ENCODE measurements around the gene RPL27. TPM values are rescaled to one million over a fixed set of nuclear protein-coding genes. Genes with fewer than 3 reads are reported as not detected.

Gene RPL27
- total RNA-seq, 1 experiment from 2014 or later: 3,033 TPM

GRCh38 chr17:43010667-43011308, 12.6 kb downstream of the RPL27 start:
- no peak for DNase-seq
- Histone ChIP-seq H3K4me1 (no peaks in the 10 kb centered on the region), H3K36me3 (no peaks in the 10 kb centered on the region), H3K9me3 (replicated peaks) (no peaks in the 10 kb centered on the region), H3K27ac (no peak overlapping the region), H3K27me3 (no peaks in the 10 kb centered on the region), H3K4me3 (no peak overlapping the region)

- no peaks in the 10 kb centered on the region for H3K36me3 ChIP-seq
- H3K27ac ChIP-seq: no peak overlapping the region
- no peaks in the 10 kb centered on the region for H3K4me1 ChIP-seq
- H3K9me3 ChIP-seq (replicated peaks): no peaks in the 10 kb centered on the region
- H3K4me3 ChIP-seq: no peak overlapping the region
- H3K27me3 ChIP-seq: no peaks in the 10 kb centered on the region
- no peak for DNase-seq
Measured at GRCh38 chr17:43011728-43012472, 13.7 kb downstream of the RPL27 start.

DNA sequence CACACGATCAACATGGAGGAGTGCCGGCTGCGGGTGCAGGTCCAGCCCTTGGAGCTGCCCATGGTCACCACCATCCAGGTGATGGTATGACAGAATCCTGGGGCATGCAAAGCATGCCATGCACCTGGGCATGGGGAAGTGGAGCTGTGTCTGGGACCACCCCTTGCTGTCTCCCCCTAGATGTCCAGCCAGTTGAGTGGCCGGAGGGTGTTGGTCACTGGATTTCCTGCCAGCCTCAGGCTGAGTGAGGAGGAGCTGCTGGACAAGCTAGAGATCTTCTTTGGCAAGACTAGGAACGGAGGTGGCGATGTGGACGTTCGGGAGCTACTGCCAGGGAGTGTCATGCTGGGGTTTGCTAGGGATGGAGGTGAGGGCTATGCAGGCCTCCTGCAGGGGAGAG, 15.1 kb downstream of the RPL27 start:
- Histone ChIP-seq H3K27me3 (no peaks in the 10 kb centered on the region), H3K4me1 (no peaks in the 10 kb centered on the region), H3K9me3 (replicated peaks) (no peaks in the 10 kb centered on the region), H3K4me3 (no peak overlapping the region), H3K27ac (no peak overlapping the region), H3K36me3 (no peaks in the 10 kb centered on the region)
- no peak for DNase-seq

DNA sequence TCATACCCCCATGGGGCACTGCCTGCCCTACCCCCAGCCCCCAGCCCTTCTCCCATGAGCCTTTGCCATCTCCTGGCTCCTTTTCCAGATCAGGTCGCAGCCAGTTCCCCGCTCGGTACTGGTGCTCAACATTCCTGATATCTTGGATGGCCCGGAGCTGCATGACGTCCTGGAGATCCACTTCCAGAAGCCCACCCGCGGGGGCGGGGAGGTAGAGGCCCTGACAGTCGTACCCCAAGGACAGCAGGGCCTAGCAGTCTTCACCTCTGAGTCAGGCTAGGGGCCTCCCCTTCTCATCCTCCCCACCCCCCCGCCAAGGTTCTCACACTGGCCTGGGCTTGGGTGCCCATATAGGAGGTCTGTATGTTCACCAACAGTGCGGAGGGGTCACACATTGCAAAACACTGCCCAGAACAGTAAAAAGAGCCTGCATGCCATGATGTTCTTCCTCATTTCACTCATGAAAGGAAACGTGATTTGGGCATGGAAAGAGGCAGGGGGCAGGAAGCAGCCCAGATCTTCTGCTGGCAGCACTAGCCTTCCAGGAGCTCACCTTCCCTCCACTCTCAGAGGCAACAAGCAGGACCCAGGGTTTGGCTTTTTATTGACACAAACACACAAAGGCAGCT, 15.9 kb downstream of the RPL27 start:
- H3K36me3 ChIP-seq: no peaks in the 10 kb centered on the region; the same call in 1 of the 2 replicates
- H3K27me3 ChIP-seq: no peaks in the 10 kb centered on the region
- H3K4me1 ChIP-seq: no peaks in the 10 kb centered on the region
- no peak for DNase-seq
- H3K27ac ChIP-seq: no peak overlapping the region
- no peaks in the 10 kb centered on the region for H3K9me3 ChIP-seq (replicated peaks)
- no peak overlapping the region for H3K4me3 ChIP-seq

GRCh38 chr17:43014649-43015542, 16.7 kb downstream of the RPL27 start:
- no peaks in the 10 kb centered on the region for H3K9me3 ChIP-seq (replicated peaks)
- no peak for DNase-seq
- no peaks in the 10 kb centered on the region; the same call in 1 of the 2 replicates for H3K36me3 ChIP-seq
- H3K27ac ChIP-seq: no peak overlapping the region
- H3K27me3 ChIP-seq: no peaks in the 10 kb centered on the region
- H3K4me1 ChIP-seq: no peaks in the 10 kb centered on the region
- H3K4me3 ChIP-seq: no peak overlapping the region

DNA sequence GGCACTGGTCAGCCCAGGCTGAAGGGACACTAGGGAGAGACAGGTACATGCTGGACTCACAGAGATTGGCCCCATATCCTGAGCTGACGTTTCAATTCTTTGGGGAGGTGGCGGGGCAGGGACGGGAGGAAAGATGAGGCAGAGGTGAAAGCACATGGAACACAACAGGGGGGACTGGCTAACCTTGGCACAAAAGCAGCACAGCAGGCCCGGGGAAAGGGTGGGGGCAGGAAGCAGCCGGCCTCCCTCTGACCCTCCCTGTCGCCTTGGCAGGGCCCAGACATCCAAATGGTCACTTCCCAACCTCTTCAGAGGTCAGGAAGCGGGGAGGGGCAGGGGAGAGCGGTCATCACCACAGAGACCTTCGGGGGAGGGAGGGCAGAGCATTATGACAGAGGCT, 17.4 kb downstream of the RPL27 start:
- H3K4me1 ChIP-seq: no peaks in the 10 kb centered on the region
- H3K27ac ChIP-seq: no peak overlapping the region
- no peaks in the 10 kb centered on the region for H3K27me3 ChIP-seq
- no peaks in the 10 kb centered on the region for H3K9me3 ChIP-seq (replicated peaks)
- no peak overlapping the region for H3K4me3 ChIP-seq
- no peak for DNase-seq
- H3K36me3 ChIP-seq: no peaks in the 10 kb centered on the region; the same call in 1 of the 2 replicates

- H3K27ac ChIP-seq: no peak overlapping the region
- no peak overlapping the region for H3K4me3 ChIP-seq
- no peak for DNase-seq
- no peaks in the 10 kb centered on the region; the same call in 1 of the 2 replicates for H3K36me3 ChIP-seq
- H3K27me3 ChIP-seq: no peaks in the 10 kb centered on the region
- no peaks in the 10 kb centered on the region for H3K4me1 ChIP-seq
- no peaks in the 10 kb centered on the region for H3K9me3 ChIP-seq (replicated peaks)
Measured at GRCh38 chr17:43016216-43016615, 18.0 kb downstream of the RPL27 start.

GRCh38 chr17:43018008-43018853, 20.0 kb downstream of the RPL27 start:
- no peaks in the 10 kb centered on the region for H3K27me3 ChIP-seq
- DNase-seq: peak in 1 of 2 experiments; percentile 31
- no peaks in the 10 kb centered on the region for H3K9me3 ChIP-seq (replicated peaks)
- H3K27ac ChIP-seq: no peak overlapping the region
- no peaks in the 10 kb centered on the region for H3K4me1 ChIP-seq
- no peaks in the 10 kb centered on the region; the same call in 1 of the 2 replicates for H3K36me3 ChIP-seq
- H3K4me3 ChIP-seq: no peak overlapping the region

DNA sequence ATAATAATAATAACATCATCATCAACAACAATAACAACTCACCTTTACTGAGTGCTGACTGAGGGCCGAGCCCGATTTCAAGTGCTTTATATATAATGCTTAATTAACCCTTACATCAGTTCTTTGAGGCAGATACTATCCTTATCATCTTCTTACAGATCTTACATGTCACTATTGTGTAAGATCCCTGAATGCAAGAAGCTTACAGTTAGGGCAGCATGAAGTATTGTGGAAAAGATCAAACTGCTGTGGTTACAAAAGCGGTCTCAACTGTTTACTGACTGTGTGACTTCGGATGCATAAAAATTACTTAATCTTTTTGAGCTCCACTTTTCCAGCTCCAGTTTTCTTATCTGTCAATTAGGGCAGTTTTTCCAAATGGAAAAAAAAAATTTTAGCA, 20.7 kb downstream of the RPL27 start:
- H3K4me3 ChIP-seq: no peak overlapping the region
- H3K9me3 ChIP-seq (replicated peaks): no peaks in the 10 kb centered on the region
- DNase-seq: no peak
- no peaks in the 10 kb centered on the region for H3K4me1 ChIP-seq
- no peak overlapping the region for H3K27ac ChIP-seq
- H3K36me3 ChIP-seq: no peaks in the 10 kb centered on the region; the same call in 1 of the 2 replicates
- H3K27me3 ChIP-seq: no peaks in the 10 kb centered on the region

GRCh38 chr17:43019418-43019817, 21.2 kb downstream of the RPL27 start:
- DNase-seq: no peak
- no peak overlapping the region for H3K4me3 ChIP-seq
- H3K36me3 ChIP-seq: no peaks in the 10 kb centered on the region; the same call in 1 of the 2 replicates
- no peaks in the 10 kb centered on the region for H3K27me3 ChIP-seq
- no peak overlapping the region for H3K27ac ChIP-seq
- H3K9me3 ChIP-seq (replicated peaks): no peaks in the 10 kb centered on the region
- no peaks in the 10 kb centered on the region for H3K4me1 ChIP-seq

DNA sequence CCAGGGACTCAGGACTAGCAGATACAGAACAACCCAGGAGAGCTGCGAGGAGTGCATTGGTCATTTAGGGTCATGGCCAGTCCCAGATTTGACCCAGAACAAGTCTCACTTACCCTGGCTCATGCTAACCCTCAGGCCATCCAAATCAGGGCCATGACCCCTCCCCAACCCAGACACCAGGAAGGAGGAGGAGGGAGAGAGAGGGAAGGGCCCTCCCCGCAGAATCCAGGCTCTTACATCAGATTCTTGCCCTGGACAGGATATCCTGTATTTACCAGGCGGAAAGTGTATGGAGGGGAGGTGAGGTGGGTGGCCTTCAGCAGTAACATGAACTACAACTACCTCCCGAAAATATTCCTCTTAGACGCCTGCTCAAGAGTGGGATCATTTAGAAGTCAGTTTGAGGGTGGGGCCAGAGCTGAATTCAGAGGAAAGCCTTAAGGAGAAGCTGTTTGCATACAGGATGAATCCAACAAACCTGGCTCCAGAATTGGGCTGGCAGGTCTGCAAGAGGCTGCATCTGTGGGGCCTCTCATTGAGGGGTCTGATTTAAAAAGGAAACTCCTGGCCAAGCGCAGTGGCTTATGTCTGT, 21.9 kb downstream of the RPL27 start:
- Histone ChIP-seq H3K4me3 (no peak overlapping the region), H3K4me1 (no peaks in the 10 kb centered on the region), H3K27ac (no peak overlapping the region), H3K9me3 (replicated peaks) (no peaks in the 10 kb centered on the region), H3K27me3 (no peaks in the 10 kb centered on the region), H3K36me3 (no peaks in the 10 kb centered on the region; the same call in 1 of the 2 replicates)
- no peak for DNase-seq

DNA sequence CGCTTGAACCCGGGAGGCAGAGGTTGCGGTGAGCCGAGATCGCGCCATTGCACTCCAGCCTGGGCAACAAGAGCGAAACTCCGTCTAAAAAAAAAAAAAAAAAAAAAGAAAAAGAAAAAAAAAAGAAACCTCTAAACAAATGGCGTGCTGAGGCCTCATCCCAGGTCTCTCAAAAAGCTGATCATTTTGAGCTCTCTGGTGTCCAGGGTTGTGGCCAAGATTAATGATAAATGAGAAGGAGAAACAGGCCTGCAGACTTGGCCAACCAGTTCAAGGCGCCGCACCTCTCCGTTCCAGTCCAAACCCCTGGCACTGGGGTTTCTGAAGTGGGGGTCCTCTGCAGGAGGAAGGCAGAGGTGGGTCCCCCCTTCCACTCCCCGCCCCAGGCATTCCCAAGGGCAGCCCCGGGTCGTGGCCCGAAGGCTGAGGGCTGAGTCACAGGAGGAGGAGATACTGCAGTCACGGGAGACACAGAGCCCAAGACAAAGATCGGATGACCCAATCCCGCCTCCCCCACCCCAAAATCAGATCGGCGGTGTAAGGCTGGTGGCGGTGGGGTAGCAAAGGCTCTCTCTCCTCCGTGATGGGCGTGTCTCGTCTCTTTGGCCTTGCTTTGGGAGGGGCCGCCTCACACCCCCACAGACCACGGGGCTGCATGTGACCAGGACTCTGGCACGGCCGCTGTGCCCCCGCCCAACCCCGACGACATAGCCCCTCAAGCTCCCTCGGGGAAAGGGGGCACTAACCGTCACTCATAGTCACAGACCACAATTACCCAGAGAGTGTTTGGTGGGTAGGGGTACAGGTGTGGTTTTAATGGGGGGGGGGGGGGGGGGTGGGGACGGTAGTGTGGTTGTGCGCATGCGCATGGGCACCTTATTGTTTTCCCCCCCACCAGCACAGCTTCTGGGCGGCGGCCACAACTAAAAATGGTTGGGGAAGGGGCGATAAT, 22.8 kb downstream of the RPL27 start:
- Histone ChIP-seq H3K27ac (peak overlapping the region; percentile 45), H3K9me3 (replicated peaks) (no peaks in the 10 kb centered on the region), H3K36me3 (no peaks in the 10 kb centered on the region; the same call in 1 of the 2 replicates), H3K4me1 (no peaks in the 10 kb centered on the region), H3K27me3 (no peaks in the 10 kb centered on the region), H3K4me3 (peak overlapping the region; percentile 70)
- DNase-seq: peak; percentile 46 to 51

All from SJCRH30 (cell line).